DMS53 (cell line): ENCODE measurements around the gene MALRD1.

Experiments used
- DNase-seq: peaks from one replicate; lab custom pipeline; 2025; lab: John Stamatoyannopoulos, UW

Gene MALRD1

DNA sequence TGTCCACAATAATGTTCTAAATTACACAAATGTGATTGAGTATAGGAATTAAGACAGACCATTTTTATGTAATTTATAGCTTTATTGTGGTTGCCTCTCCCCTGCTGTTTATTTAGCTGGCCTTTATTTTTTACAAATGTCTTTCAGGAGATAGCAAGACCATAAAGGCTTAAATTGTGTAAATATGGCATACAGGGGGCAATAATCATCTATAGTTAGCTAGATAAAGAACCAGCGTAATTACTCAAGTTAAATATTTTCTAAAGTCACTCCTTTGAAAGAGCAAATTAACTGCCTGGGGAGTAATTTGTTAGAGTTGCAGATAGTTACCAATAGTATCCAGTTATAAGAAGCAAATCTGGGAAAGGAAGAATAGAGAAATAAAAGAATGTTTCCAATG is at the start of gene MALRD1:
Gene MALRD1, plus strand, starts transcription at position 313 of the 400 bp plus-strand sequence. CDS start 138 bp downstream, outside the sequence.
- no peak for DNase-seq

- DNase-seq: no peak
Measured at GRCh38 chr10:19003341-19003740, 45.3 kb upstream of the MALRD1 start.

DNA sequence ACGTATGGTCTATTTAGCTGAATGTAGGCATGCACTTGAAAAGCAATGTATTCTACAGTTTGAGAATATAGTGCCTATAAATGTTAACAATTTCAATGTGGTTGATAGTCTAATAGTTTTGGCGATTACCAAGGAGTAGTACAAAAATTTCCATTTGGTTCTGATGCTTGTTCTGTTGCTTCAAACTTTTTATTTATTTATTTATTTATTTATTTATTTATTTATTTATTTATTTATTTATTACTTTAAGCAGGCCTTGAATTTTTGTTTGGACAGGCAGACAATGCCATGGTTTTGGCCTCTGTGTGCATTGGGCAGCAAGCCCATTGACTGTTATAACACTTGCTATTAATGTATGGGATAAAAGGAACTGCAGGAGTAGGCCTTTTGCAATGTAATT is 36.5 kb upstream of the MALRD1 start:
- no peak for DNase-seq

GRCh38 chr10:19014034-19014433 is 34.6 kb upstream of the MALRD1 start:
- DNase-seq: peak; percentile 54

GRCh38 chr10:19014498-19014897 is 34.1 kb upstream of the MALRD1 start:
- no peak for DNase-seq

GRCh38 chr10:19017116-19017890 is 31.3 kb upstream of the MALRD1 start:
- no peak for DNase-seq

GRCh38 chr10:19021162-19021561 is 27.4 kb upstream of the MALRD1 start:
- DNase-seq: no peak

DNA sequence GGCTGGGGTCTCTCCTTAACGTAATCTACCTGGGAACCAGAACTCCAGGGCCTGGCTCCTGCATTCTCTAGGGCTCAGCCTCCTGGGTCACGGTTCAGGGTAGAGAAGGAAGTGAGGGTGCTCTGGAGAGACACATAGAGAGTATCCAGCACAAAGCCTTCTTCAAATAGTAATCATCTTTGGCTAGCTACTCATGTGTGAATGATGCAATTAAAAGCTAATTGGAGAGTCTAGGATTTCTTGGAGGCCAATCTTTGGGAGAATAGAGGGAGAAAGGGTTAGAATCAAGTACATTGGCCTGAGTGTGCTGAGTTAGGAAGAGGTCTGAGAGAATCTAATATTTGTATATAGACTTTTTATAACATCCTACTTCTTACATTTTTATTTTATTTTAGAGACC is 24.0 kb upstream of the MALRD1 start:
- DNase-seq: no peak

DNA sequence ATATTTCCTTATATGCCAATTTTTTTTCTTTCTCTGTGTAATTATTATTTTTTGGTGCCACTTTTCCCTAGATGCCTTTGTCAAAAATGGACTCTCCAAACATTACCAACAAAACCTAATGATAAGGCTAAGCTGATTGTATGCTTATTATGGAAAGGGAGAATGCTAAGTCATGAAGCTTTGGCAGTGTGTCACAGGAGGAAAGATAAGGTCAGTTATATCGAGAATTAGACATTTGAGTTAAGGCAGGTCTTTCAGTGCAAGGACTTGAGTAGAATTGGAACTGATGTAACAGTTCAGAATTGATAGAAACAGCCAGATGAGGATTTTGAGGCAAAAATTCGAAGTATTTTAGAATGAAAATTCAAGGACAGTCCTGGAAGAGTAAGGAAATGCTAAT is 16.8 kb upstream of the MALRD1 start:
- DNase-seq: no peak

- DNase-seq: no peak
Measured at GRCh38 chr10:19033741-19034140, 14.9 kb upstream of the MALRD1 start.

GRCh38 chr10:19041171-19041570 is 7.4 kb upstream of the MALRD1 start:
- no peak for DNase-seq

GRCh38 chr10:19043431-19043830 is 5.2 kb upstream of the MALRD1 start:
- peak; percentile 57 for DNase-seq

GRCh38 chr10:19046679-19047078 is 1.9 kb upstream of the MALRD1 start:
- DNase-seq: no peak

GRCh38 chr10:19048891-19049290 is 290 bp downstream of the MALRD1 start:
- DNase-seq: no peak

- no peak for DNase-seq
Measured at GRCh38 chr10:19049567-19049966, 966 bp downstream of the MALRD1 start.

DNA sequence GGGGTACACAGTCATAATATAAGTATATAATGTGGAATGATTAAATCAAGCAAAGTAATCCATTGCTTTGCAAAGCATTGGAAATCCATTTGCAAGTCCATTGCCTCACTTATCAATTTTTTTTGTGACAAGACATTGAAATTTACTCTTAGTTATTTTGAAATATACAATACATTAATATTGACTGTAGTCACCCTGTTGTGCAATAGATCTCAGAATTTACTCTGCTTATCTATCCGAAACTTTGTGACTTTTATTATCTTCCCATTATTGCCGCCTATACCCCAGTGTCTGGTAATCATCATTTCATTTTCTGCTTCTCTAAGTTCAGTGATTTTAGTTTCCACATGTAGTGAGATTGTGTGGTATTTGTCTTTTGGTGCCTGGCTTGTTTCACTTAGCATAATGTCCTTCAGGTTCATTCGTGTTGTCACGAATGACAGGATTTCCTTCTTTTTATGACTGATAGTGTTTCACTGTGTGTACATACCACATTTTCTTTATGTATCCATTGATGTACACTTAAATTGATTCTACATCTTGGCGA is 5.8 kb downstream of the MALRD1 start:
- DNase-seq: no peak

DNA sequence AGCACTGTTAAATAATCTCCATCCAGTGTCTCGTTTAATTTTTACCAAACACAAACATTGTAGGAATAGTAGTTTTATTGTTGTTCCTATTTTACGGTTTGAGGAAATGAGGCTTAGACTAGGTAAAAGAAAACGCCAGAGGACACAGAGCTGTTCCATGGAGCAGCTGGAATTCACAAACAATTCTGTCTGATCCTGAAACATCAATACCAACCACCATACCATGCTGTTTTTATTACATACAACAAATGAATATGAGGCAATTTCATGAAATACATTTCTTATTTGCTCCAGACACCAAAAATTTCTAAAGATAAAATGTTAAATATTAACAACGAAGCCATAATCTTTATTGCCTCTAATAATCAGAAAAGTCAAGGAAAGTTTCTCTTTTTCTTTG is 9.4 kb downstream of the MALRD1 start:
- no peak for DNase-seq

DNA sequence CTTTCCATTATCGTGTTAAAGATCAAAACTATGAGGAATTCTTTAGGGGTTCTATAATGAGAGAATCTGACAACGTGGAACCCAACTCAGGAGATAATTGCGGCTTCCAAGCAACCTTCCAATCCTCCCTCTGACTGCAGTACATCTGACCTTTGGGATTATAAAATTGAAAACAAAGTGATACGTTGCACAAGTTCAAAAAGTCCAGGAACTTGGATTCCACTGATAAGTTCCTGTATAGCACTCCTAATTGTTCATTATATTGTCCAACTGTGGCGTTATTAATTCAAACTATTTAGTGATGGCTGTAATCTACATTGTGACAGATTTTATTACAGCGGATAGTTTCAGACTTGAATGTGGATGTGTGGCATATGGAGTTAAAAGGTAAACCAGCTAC is 15.4 kb downstream of the MALRD1 start:
- no peak for DNase-seq

DNA sequence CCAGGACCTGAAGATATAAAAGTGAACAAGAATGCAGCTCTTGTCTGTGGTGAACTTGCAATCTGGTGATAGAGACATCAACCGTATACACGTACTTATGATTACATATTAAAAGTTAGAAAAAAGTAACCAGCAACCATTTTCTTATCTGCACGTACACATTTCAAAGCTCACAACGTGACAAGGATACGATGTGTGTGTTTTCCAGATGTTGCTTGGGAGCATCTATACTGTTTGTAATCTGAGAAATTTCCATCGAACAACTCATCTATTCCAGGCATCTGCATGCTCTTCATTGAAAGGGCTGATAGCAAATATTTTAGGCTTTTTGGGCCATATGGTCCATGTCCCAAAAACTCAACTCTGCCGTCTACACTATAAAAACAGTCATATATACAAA is 23.3 kb downstream of the MALRD1 start:
- DNase-seq: no peak

DNA sequence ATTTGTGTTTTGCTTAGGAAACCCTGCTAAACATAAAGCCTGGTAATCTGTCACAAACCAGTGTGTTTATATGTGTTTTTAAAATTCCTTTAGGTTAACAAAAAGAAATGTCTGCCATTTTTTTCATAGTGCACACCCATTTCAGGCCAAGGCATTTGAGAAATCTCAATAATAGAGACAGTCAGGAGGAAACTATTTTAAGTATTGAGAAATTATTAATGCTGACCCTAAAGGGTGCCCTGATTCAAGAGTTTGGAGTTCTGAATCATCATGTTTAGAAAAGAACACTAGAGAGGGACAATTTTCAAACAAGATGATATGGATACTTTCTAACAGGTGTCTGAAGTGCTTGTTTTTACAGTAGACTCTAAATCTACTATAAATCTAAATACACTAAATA is 28.7 kb downstream of the MALRD1 start:
- no peak for DNase-seq

DNA sequence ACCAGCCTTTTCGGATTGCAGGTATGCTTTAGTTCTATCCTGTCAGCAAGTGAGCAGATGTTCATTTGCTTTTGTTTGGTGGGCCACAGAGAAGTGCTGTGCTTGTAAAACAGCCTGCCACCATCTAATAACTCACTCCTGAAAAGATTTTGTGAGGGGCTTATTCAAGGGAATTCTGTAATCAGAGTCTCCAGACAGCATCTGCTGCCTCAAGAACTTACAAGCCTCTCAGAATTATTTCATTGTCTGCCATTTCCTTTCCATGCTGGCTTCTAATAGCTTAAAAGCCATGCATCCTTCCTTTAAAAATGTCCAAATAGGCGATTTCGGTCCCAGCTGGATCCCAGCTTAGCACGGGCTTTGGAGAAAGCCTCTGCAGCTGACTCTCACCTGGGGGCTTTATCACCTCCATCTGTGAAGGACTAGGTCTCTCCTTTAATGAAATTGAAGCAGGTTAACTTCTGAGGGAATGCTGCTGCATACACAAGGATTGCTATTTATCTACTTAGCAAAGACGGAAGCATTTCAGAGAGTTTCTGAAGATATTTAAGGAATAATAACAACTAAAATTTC is 48.0 kb downstream of the MALRD1 start:
- DNase-seq: no peak

DNA sequence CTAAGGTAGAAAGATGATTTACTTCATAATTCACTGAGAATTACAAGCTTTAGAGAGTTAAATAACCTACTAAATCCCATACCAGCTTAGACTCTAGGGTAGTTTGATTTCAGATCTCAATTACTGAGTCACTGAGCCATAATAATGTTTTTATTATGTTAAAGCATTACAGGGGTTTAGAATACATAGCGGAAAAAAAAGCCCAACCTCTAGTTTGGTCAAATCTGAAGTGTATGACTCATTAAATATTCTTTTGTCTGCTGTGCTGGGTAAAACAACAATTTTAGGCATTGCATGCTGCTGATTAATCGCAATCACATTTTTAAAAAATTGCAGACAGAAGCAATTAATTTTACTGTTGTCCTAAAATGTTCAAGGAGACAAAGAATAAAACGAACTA is 48.5 kb downstream of the MALRD1 start:
- DNase-seq: peak; percentile 6

GRCh38 chr10:19098803-19099202 is 50.2 kb downstream of the MALRD1 start:
- DNase-seq: no peak

- DNase-seq: no peak
Measured at GRCh38 chr10:19107406-19107805, 58.8 kb downstream of the MALRD1 start.
